Suppressor macrophage (primary cell): Measurements from ENCODE around the gene STX2.
"Not testable (repeated sequence)": the region's sequence is repeated elsewhere in the genome, so short reads cannot be mapped to it uniquely, and the experiment has no call there.

Experiments used
- DNase-seq, 4 experiments: peaks; one replicate each; pipeline ENCODE4 v3.0.0-alpha.2; 2020 to 2022

Gene STX2

GRCh38 chr12:130764073-130764472 is 75.0 kb downstream of the STX2 start:
- peak in 3 of 4 experiments; percentile 24 to 40 (median 27) for DNase-seq

- DNase-seq = no peak
Observed at GRCh38 chr12:130762319-130762675, 76.8 kb downstream of the STX2 start.

GRCh38 chr12:130761537-130762318 is 77.3 kb downstream of the STX2 start:
- peak; percentile 59 to 77 (median 65) for DNase-seq

GRCh38 chr12:130754234-130754901 is 84.7 kb downstream of the STX2 start:
- no peak for DNase-seq

- DNase-seq = no peak
Observed at GRCh38 chr12:130752692-130753230, 86.3 kb downstream of the STX2 start.

GRCh38 chr12:130752037-130752436 is 87.0 kb downstream of the STX2 start:
- DNase-seq = not testable (repeated sequence)

GRCh38 chr12:130748786-130749185 is 90.3 kb downstream of the STX2 start:
- DNase-seq = no peak

GRCh38 chr12:130747867-130748740 is 90.9 kb downstream of the STX2 start:
- peak; percentile 85 to 92 (median 90) for DNase-seq

GRCh38 chr12:130746546-130746945 is 92.5 kb downstream of the STX2 start:
- DNase-seq = peak in 1 of 4 experiments; percentile 25

GRCh38 chr12:130745921-130746320 is 93.1 kb downstream of the STX2 start:
- no peak for DNase-seq

GRCh38 chr12:130744274-130744673 is 94.8 kb downstream of the STX2 start:
- no peak for DNase-seq

GRCh38 chr12:130743606-130744005 is 95.4 kb downstream of the STX2 start:
- DNase-seq = no peak

GRCh38 chr12:130743176-130743575 is 95.9 kb downstream of the STX2 start:
- DNase-seq = no peak

- DNase-seq = no peak
Observed at GRCh38 chr12:130742716-130743115, 96.3 kb downstream of the STX2 start.

GRCh38 chr12:130742112-130742511 is 96.9 kb downstream of the STX2 start:
- no peak for DNase-seq
